Measurements from ENCODE around the gene LZTR1.

DNA sequence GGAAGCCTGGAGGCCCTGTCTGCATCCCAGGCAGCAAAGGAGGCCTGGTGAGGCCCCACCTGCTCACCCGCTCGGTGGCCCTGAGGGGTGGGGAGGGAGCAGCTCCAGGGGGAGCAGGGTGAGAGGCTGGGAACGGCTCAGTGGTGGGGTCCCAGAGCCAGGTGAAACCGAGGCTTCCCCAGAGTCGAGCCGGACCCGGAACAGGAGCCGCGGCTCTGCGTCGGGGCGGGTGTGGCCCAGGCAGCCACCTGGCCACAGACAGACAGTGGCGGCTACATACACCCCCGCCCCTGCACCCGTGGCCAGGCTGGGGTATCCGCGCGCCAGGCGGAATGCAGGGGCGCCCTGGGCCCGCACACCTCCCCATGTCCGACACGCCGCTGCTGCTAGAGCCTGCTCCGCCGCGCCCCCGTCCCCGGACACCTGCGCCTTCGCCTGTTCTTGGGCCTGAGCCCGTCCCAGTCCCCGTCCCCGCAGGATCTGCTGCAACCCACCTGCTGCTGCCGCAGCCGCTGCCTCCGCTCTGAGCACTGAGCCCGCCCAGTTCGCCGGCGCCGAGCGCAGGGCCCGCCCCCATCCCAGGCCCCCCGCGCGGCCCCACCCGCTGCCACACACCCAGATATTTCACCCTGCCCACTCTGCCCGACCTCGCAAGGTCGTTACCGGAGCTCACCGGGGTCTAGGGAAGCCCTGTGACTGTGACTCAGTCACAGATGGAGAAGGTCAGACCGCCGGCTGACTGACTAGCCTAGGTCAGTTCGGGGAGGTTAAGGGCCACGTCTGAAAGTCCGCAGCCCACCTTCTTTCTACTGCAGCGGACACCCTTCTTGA lies 50.2 kb downstream of the LZTR1 start, which contains the start of gene SLC7A4:
- TF ChIP-seq CTCF (IDR thresholded peaks at IDR 0.05; ENCODE audit: low read depth, low read length, missing input control) (no peak), FOXA1 (IDR thresholded peaks at IDR 0.05) (no peak), JUND (IDR thresholded peaks at IDR 0.05) (no peak), YY1 (IDR thresholded peaks at IDR 0.05) (no peak), GABPA (IDR thresholded peaks at IDR 0.05 in 1 of 2, conservative IDR thresholded peaks at IDR 0.05 in 1 of 2) (no peak), TAF1 (conservative IDR thresholded peaks at IDR 0.05) (no peak), EGR1 (IDR thresholded peaks at IDR 0.05; ENCODE audit: low read depth in 2 of 2) (no peak), RXRA (IDR thresholded peaks at IDR 0.05) (no peak), SP1 (IDR thresholded peaks at IDR 0.05) (no peak)
- TF ChIP-seq, protein P1, sequence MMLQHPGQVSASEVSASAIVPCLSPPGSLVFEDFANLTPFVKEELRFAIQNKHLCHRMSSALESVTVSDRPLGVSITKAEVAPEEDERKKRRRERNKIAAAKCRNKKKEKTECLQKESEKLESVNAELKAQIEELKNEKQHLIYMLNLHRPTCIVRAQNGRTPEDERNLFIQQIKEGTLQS (IDR thresholded peaks at IDR 0.05) = no peak
- TF ChIP-seq, protein P2, sequence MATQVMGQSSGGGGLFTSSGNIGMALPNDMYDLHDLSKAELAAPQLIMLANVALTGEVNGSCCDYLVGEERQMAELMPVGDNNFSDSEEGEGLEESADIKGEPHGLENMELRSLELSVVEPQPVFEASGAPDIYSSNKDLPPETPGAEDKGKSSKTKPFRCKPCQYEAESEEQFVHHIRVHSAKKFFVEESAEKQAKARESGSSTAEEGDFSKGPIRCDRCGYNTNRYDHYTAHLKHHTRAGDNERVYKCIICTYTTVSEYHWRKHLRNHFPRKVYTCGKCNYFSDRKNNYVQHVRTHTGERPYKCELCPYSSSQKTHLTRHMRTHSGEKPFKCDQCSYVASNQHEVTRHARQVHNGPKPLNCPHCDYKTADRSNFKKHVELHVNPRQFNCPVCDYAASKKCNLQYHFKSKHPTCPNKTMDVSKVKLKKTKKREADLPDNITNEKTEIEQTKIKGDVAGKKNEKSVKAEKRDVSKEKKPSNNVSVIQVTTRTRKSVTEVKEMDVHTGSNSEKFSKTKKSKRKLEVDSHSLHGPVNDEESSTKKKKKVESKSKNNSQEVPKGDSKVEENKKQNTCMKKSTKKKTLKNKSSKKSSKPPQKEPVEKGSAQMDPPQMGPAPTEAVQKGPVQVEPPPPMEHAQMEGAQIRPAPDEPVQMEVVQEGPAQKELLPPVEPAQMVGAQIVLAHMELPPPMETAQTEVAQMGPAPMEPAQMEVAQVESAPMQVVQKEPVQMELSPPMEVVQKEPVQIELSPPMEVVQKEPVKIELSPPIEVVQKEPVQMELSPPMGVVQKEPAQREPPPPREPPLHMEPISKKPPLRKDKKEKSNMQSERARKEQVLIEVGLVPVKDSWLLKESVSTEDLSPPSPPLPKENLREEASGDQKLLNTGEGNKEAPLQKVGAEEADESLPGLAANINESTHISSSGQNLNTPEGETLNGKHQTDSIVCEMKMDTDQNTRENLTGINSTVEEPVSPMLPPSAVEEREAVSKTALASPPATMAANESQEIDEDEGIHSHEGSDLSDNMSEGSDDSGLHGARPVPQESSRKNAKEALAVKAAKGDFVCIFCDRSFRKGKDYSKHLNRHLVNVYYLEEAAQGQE (IDR thresholded peaks at IDR 0.05) = no peak
- TF ChIP-seq, protein P3, sequence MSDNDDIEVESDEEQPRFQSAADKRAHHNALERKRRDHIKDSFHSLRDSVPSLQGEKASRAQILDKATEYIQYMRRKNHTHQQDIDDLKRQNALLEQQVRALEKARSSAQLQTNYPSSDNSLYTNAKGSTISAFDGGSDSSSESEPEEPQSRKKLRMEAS (IDR thresholded peaks at IDR 0.05) = no peak

Data from liver (tissue), 3 donors.